Measurements from ENCODE around the gene FARSB.
"Not testable (repeated sequence)": the region's sequence is repeated elsewhere in the genome, so short reads cannot be mapped to it uniquely, and the experiment has no call there.

The FARSB gene

GRCh38 chr2:222592176-222592575 lies 63.7 kb downstream of the FARSB start:
- H3K27me3 ChIP-seq (ENCODE audit: control insufficient read depth in 5 of 5, insufficient read depth in 4 of 5, low read length in 5 of 5), result no peaks in the 10 kb centered on the region
- no peaks in the 10 kb centered on the region for H3K9me3 ChIP-seq (ENCODE audit: control insufficient read depth in 5 of 5, low read length in 5 of 5)
- H3K27ac ChIP-seq (ENCODE audit: low read depth, low read length), result no peak overlapping the region
- no peak overlapping the region for H3K4me3 ChIP-seq (ENCODE audit: low read depth in 1 of 5, low read length in 5 of 5)
- H3K4me1 ChIP-seq (ENCODE audit: control insufficient read depth in 5 of 5, insufficient read depth in 5 of 5, low read length in 5 of 5), result no peaks in the 10 kb centered on the region
- H3K36me3 ChIP-seq (ENCODE audit: control insufficient read depth in 5 of 5, insufficient read depth in 5 of 5, low read length in 5 of 5), result peaks cover 11 to 34% (median 15%) of the 10 kb centered on the region in 5 donors
- H3K9ac ChIP-seq (ENCODE audit: low read length in 5 of 5), result no peak overlapping the region

- no peaks in the 10 kb centered on the region for H3K4me1 ChIP-seq (ENCODE audit: control insufficient read depth in 5 of 5, insufficient read depth in 5 of 5, low read length in 5 of 5)
- H3K9ac ChIP-seq (ENCODE audit: low read length in 5 of 5), result no peak overlapping the region
- no peaks in the 10 kb centered on the region for H3K9me3 ChIP-seq (ENCODE audit: control insufficient read depth in 5 of 5, low read length in 5 of 5)
- no peak overlapping the region for H3K4me3 ChIP-seq (ENCODE audit: low read depth in 1 of 5, low read length in 5 of 5)
- H3K27ac ChIP-seq (ENCODE audit: low read depth, low read length), result no peak overlapping the region
- H3K27me3 ChIP-seq (ENCODE audit: control insufficient read depth in 5 of 5, insufficient read depth in 4 of 5, low read length in 5 of 5), result no peaks in the 10 kb centered on the region
- peaks cover 11 to 29% (median 15%) of the 10 kb centered on the region in 5 donors for H3K36me3 ChIP-seq (ENCODE audit: control insufficient read depth in 5 of 5, insufficient read depth in 5 of 5, low read length in 5 of 5)
Observed at GRCh38 chr2:222591661-222592060, 64.2 kb downstream of the FARSB start.

- H3K27ac ChIP-seq (ENCODE audit: low read depth, low read length); H3K4me1 ChIP-seq (ENCODE audit: control insufficient read depth in 5 of 5, insufficient read depth in 5 of 5, low read length in 5 of 5); H3K9me3 ChIP-seq (ENCODE audit: control insufficient read depth in 5 of 5, low read length in 5 of 5); H3K9ac ChIP-seq (ENCODE audit: low read length in 5 of 5); H3K4me3 ChIP-seq (ENCODE audit: low read depth in 1 of 5, low read length in 5 of 5); H3K27me3 ChIP-seq (ENCODE audit: control insufficient read depth in 5 of 5, insufficient read depth in 4 of 5, low read length in 5 of 5): not testable (repeated sequence)
- peaks cover 0 to 15% (median 5%) of the 10 kb centered on the region in 5 donors for H3K36me3 ChIP-seq (ENCODE audit: control insufficient read depth in 5 of 5, insufficient read depth in 5 of 5, low read length in 5 of 5)
Observed at GRCh38 chr2:222584589-222584988, 71.3 kb downstream of the FARSB start.

- Histone ChIP-seq H3K36me3 (ENCODE audit: control insufficient read depth in 5 of 5, insufficient read depth in 5 of 5, low read length in 5 of 5) (peaks cover 0 to 15% (median 5%) of the 10 kb centered on the region in 5 donors), H3K27me3 (ENCODE audit: control insufficient read depth in 5 of 5, insufficient read depth in 4 of 5, low read length in 5 of 5) (no peaks in the 10 kb centered on the region), H3K27ac (ENCODE audit: low read depth, low read length) (no peak overlapping the region), H3K9ac (ENCODE audit: low read length in 5 of 5) (no peak overlapping the region), H3K4me3 (ENCODE audit: low read depth in 1 of 5, low read length in 5 of 5) (no peak overlapping the region), H3K9me3 (ENCODE audit: control insufficient read depth in 5 of 5, low read length in 5 of 5) (no peaks in the 10 kb centered on the region), H3K4me1 (ENCODE audit: control insufficient read depth in 5 of 5, insufficient read depth in 5 of 5, low read length in 5 of 5) (no peaks in the 10 kb centered on the region)
Observed at GRCh38 chr2:222582928-222583327, 73.0 kb downstream of the FARSB start.

- Histone ChIP-seq H3K4me3 (ENCODE audit: low read depth in 1 of 5, low read length in 5 of 5) (no peak overlapping the region), H3K4me1 (ENCODE audit: control insufficient read depth in 5 of 5, insufficient read depth in 5 of 5, low read length in 5 of 5) (peaks cover 0 to 10% (median 8%) of the 10 kb centered on the region in 5 donors)
Observed at GRCh38 chr2:222577341-222577740, 78.6 kb downstream of the FARSB start.

GRCh38 chr2:222576171-222577081 lies 79.5 kb downstream of the FARSB start:
- H3K9me3 ChIP-seq (ENCODE audit: control insufficient read depth in 5 of 5, low read length in 5 of 5), result no peaks in the 10 kb centered on the region
- H3K4me1 ChIP-seq (ENCODE audit: control insufficient read depth in 5 of 5, insufficient read depth in 5 of 5, low read length in 5 of 5), result peaks cover 0 to 13% (median 10%) of the 10 kb centered on the region in 5 donors
- peaks cover 3 to 12% (median 5%) of the 10 kb centered on the region in 5 donors for H3K36me3 ChIP-seq (ENCODE audit: control insufficient read depth in 5 of 5, insufficient read depth in 5 of 5, low read length in 5 of 5)
- H3K27ac ChIP-seq (ENCODE audit: low read depth, low read length), result no peak overlapping the region
- H3K9ac ChIP-seq (ENCODE audit: low read length in 5 of 5), result no peak overlapping the region
- H3K27me3 ChIP-seq (ENCODE audit: control insufficient read depth in 5 of 5, insufficient read depth in 4 of 5, low read length in 5 of 5), result no peaks in the 10 kb centered on the region
- H3K4me3 ChIP-seq (ENCODE audit: low read depth in 1 of 5, low read length in 5 of 5), result no peak overlapping the region

More at GRCh38 chr2:222577341-222577740, 78.6 kb downstream of the FARSB start:
- no peaks in the 10 kb centered on the region for H3K9me3 ChIP-seq (ENCODE audit: control insufficient read depth in 5 of 5, low read length in 5 of 5)
- H3K27ac ChIP-seq (ENCODE audit: low read depth, low read length), result no peak overlapping the region
- no peak overlapping the region for H3K9ac ChIP-seq (ENCODE audit: low read length in 5 of 5)
- H3K36me3 ChIP-seq (ENCODE audit: control insufficient read depth in 5 of 5, insufficient read depth in 5 of 5, low read length in 5 of 5), result peaks cover 0 to 15% (median 2%) of the 10 kb centered on the region in 5 donors
- H3K27me3 ChIP-seq (ENCODE audit: control insufficient read depth in 5 of 5, insufficient read depth in 4 of 5, low read length in 5 of 5), result no peaks in the 10 kb centered on the region

GRCh38 chr2:222575618-222576017 lies 80.3 kb downstream of the FARSB start:
- Histone ChIP-seq H3K27ac (ENCODE audit: low read depth, low read length) (no peak overlapping the region), H3K27me3 (ENCODE audit: control insufficient read depth in 5 of 5, insufficient read depth in 4 of 5, low read length in 5 of 5) (no peaks in the 10 kb centered on the region), H3K36me3 (ENCODE audit: control insufficient read depth in 5 of 5, insufficient read depth in 5 of 5, low read length in 5 of 5) (peaks cover 6 to 16% (median 9%) of the 10 kb centered on the region in 5 donors), H3K9ac (ENCODE audit: low read length in 5 of 5) (no peak overlapping the region), H3K4me3 (ENCODE audit: low read depth in 1 of 5, low read length in 5 of 5) (no peak overlapping the region), H3K9me3 (ENCODE audit: control insufficient read depth in 5 of 5, low read length in 5 of 5) (no peaks in the 10 kb centered on the region), H3K4me1 (ENCODE audit: control insufficient read depth in 5 of 5, insufficient read depth in 5 of 5, low read length in 5 of 5) (peaks cover 0 to 13% (median 10%) of the 10 kb centered on the region in 5 donors)

GRCh38 chr2:222572751-222573174 lies 83.1 kb downstream of the FARSB start:
- H3K36me3 ChIP-seq (ENCODE audit: control insufficient read depth in 5 of 5, insufficient read depth in 5 of 5, low read length in 5 of 5), result peaks cover 6 to 13% (median 9%) of the 10 kb centered on the region in 5 donors

GRCh38 chr2:222572264-222572721 lies 83.6 kb downstream of the FARSB start:
- Histone ChIP-seq H3K36me3 (ENCODE audit: control insufficient read depth in 5 of 5, insufficient read depth in 5 of 5, low read length in 5 of 5) (peaks cover 6 to 14% (median 9%) of the 10 kb centered on the region in 5 donors), H3K9ac (ENCODE audit: low read length in 5 of 5) (peak overlapping the region in 1 of 5 donors; percentile 27), H3K4me3 (ENCODE audit: low read depth in 1 of 5, low read length in 5 of 5) (no peak overlapping the region), H3K27ac (ENCODE audit: low read depth, low read length) (peak overlapping the region; percentile 26), H3K4me1 (ENCODE audit: control insufficient read depth in 5 of 5, insufficient read depth in 5 of 5, low read length in 5 of 5) (peaks cover 0 to 17% (median 15%) of the 10 kb centered on the region in 5 donors), H3K9me3 (ENCODE audit: control insufficient read depth in 5 of 5, low read length in 5 of 5) (no peaks in the 10 kb centered on the region), H3K27me3 (ENCODE audit: control insufficient read depth in 5 of 5, insufficient read depth in 4 of 5, low read length in 5 of 5) (no peaks in the 10 kb centered on the region)

More at GRCh38 chr2:222572751-222573174, 83.1 kb downstream of the FARSB start:
- Histone ChIP-seq H3K4me1 (ENCODE audit: control insufficient read depth in 5 of 5, insufficient read depth in 5 of 5, low read length in 5 of 5) (peaks cover 0 to 17% (median 15%) of the 10 kb centered on the region in 5 donors), H3K27ac (ENCODE audit: low read depth, low read length) (peak overlapping the region; percentile 27), H3K27me3 (ENCODE audit: control insufficient read depth in 5 of 5, insufficient read depth in 4 of 5, low read length in 5 of 5) (no peaks in the 10 kb centered on the region), H3K4me3 (ENCODE audit: low read depth in 1 of 5, low read length in 5 of 5) (no peak overlapping the region), H3K9me3 (ENCODE audit: control insufficient read depth in 5 of 5, low read length in 5 of 5) (no peaks in the 10 kb centered on the region), H3K9ac (ENCODE audit: low read length in 5 of 5) (peak overlapping the region in 2 of 5 donors; percentile 23 to 27)

- no peaks in the 10 kb centered on the region for H3K27me3 ChIP-seq (ENCODE audit: control insufficient read depth in 5 of 5, insufficient read depth in 4 of 5, low read length in 5 of 5)
- no peak overlapping the region for H3K4me3 ChIP-seq (ENCODE audit: low read depth in 1 of 5, low read length in 5 of 5)
- H3K36me3 ChIP-seq (ENCODE audit: control insufficient read depth in 5 of 5, insufficient read depth in 5 of 5, low read length in 5 of 5), result peaks cover 9 to 19% (median 13%) of the 10 kb centered on the region in 5 donors
- H3K9me3 ChIP-seq (ENCODE audit: control insufficient read depth in 5 of 5, low read length in 5 of 5), result no peaks in the 10 kb centered on the region
- peaks cover 0 to 17% (median 15%) of the 10 kb centered on the region in 5 donors for H3K4me1 ChIP-seq (ENCODE audit: control insufficient read depth in 5 of 5, insufficient read depth in 5 of 5, low read length in 5 of 5)
- no peak overlapping the region for H3K9ac ChIP-seq (ENCODE audit: low read length in 5 of 5)
- H3K27ac ChIP-seq (ENCODE audit: low read depth, low read length), result no peak overlapping the region
Observed at GRCh38 chr2:222569826-222570225, 86.1 kb downstream of the FARSB start.

All from subcutaneous abdominal adipose tissue (tissue), 5 donors.